GM18861 (cell line): ENCODE data around the gene ERP44.
"Not testable (repeated sequence)": the region's sequence is repeated elsewhere in the genome, so short reads cannot be mapped to it uniquely, and the experiment has no call there.

Experiments
- ATAC-seq: cut with Tn5 transposase; IDR thresholded peaks from one replicate; pipeline ENCODE4 v1.9.1; 2021; ENCODE audit not compliant: unreplicated experiment

Gene ERP44

DNA sequence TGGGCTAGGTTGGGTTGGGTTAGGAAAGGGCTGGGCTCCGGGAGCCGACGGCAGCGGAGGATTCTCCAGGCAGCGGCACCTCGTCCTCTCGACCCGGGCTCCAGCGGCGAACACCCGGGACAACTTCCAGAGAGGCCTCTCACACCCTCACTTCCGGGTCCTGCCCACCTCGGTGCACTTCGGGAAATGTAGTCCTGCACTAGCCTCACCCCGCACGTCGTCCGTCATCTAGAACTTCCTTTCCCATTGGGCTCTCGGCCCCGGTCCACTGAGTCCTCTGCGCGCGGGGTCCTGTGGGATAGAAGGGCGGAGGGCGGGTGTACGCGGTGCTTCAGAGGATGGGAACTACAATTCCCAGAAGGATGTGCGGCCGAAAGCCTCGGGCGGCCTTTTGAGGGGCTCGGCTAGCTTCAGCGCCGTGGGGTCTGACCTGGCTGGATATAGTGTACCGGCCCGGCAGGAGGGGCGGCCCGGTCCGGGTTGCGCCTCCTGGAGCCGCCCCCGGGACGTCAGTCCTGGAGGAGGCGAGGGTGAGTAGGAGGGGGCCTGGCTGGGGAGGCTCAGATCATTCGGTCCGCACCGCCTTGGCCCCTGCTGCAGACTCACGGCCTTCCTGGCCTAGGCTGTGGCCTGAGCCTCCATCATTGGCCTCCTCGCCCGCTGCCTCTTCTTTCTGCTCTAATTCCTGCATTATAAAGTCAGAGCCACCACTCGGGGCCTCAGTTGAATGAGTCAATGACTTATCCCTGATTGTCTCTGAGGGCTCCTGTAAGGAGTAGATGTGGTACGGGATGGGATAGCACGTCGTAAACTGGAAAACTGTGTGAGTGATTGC lies at the start of gene ERP44, which contains the start of gene INVS:
TSS of gene ERP44 (minus strand) at position 114 of the 835 bp plus-strand sequence. CDS start 160 bp downstream, outside the sequence.
TSS of gene INVS (plus strand) at position 357 of the 835 bp plus-strand sequence. CDS start 5,279 bp downstream, outside the sequence.
- peak; percentile 95 for ATAC-seq

DNA sequence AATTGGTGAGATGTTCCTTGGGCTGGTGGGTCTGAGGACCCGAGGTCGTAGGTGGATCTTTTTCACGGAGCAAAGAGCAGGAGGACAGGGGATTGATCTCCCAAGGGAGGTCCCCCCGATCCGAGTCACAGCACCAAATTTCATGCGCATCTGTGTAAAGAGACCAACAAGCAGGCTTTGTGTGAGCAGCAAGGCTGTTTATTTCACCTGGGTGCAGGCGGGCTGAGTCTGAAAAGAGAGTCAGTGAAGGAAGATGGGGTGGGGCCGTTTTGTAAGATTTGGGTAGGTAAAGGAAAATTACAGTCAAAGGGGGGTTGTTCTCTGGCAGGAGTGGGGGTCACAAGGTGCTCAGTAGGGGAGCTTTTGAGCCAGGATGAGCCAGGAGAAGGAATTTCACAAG lies 47.2 kb upstream of the ERP44 start:
- not testable (repeated sequence) for ATAC-seq

DNA sequence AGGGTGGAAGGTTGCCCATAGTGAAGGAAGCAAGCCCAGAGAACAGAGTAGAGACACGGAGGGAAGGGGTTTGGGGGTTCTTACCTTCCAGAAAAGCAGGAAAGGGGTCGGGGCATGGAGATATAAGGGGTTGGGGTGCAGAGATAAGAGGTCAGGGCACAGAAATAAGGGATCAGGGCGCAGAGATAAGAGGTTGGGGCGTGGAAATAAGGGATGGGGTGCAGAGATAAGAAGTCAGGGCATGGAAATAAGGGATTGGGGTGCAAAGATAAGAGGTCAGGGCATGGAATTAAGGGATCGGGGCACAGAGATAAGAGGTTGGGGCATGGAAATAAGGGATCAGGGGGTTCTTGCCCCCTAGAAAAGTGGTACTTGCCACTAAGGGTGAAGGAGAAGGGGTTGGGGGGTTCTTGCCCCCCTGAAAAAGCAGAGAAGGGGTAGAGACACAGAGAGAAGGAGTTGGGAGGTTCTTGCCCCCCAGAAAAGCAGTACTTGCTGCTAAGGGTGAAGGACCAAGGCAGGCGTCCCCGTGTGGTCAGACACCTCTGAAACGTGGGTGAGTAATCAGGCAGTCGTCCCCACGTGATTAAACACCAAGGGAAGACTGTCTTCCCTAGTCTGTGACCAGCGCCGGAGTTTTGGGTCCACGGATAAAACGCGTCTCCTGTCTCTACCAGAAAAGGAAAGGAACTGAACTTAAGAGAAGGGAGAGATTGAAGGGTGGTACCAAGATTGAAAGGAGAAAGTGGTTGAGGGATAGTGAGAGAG lies 46.6 kb upstream of the ERP44 start:
- not testable (repeated sequence) for ATAC-seq

GRCh38 chr9:100141862-100142261 lies 43.1 kb upstream of the ERP44 start:
- ATAC-seq, result not testable (repeated sequence)

GRCh38 chr9:100140303-100140702 lies 41.5 kb upstream of the ERP44 start:
- ATAC-seq, result not testable (repeated sequence)

- not testable (repeated sequence) for ATAC-seq
Observed at GRCh38 chr9:100136799-100137198, 38.0 kb upstream of the ERP44 start.

- ATAC-seq, result no peak
Observed at GRCh38 chr9:100134731-100135130, 35.9 kb upstream of the ERP44 start.

- ATAC-seq, result no peak
Observed at GRCh38 chr9:100131875-100132430, 33.2 kb upstream of the ERP44 start.

GRCh38 chr9:100131216-100131615 lies 32.4 kb upstream of the ERP44 start:
- ATAC-seq, result no peak

DNA sequence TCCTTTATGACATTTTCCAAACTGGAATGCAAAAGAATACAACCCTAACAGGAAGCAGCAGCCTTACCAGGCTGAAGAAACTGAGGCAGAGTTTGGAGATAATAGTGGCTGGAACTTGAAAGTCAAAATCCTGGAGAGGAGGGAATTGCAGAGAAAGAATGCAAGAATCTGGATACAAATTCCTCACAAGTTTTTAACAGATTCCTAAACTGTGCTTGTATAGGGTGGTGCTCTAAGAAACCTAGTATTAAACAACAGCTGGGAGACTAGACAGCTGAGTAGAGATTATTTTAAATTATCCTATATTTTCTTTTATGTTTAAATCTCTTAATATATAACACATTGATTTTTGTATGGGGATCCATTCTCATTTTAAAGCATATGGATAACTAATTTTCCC lies 31.0 kb upstream of the ERP44 start:
- no peak for ATAC-seq

GRCh38 chr9:100126423-100126822 lies 27.6 kb upstream of the ERP44 start:
- no peak for ATAC-seq

GRCh38 chr9:100125910-100126309 lies 27.1 kb upstream of the ERP44 start:
- ATAC-seq, result no peak

DNA sequence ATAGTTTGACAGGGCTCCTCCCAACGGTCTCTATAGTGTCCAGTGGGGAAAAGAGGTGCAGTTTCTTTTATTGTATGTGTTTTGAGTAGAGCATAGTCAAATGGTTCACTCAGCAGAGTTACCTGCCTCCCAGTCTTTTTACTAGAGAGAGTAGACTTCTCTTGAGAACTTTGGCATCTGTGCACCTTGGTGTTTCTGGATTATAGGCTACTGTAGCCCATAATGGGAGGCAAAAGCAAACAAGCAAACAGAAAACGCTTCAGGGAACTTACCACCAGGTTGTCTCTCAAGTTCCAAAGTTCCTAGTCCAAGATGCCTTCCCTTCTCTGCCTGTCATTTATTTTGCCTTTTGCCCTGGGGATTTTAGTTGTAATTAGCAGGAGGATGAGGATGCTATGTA lies 26.4 kb upstream of the ERP44 start:
- ATAC-seq, result no peak

DNA sequence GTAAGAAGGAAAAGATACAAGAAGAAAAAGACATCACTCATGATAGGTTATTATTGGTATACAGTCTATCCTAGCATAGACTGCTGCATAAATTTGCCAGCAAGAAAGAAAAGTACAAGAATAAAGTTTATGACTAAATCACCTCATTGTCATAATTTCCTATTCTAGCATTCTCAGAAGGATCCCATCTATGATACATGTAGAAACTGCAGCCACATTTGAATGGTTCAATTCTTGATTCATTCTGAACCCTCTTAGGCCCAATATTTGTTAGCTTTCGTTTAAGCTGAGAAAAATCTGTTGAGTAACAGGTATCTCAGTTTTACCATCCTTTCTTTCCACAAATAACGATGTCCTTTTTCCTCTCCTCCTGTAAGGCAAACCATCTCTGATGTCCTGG lies 21.5 kb upstream of the ERP44 start:
- ATAC-seq, result no peak

GRCh38 chr9:100117316-100117715 lies 18.5 kb upstream of the ERP44 start:
- no peak for ATAC-seq

DNA sequence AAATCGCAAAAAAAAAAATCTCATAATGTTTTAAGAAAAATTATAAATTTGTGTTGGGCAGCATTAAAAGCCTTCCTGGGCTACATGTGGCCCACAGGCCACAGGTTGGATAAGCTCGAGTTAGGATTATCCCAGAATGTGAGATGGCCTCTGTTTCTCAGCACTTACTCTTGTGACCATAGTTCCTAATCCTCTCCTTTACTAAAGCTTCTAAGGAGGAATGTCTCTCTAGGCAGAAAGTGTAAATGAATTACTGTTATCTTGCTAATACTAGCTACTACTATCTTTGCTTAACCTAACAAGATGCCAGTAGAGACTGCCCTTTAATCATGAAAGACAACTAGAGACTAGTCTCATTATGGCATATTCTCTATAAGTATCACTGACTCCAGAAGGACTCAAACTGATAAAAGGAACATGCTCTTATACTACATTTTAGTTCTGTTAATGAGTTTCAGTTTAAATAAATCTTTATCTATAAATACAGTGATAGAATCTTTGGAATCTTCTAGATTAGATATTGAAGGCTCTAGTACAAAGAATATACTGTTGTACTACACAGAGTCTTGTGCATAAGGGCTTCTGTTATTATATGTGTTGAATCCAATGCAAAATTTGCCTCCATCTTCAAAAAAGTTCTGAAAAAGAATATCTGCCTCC lies 14.0 kb upstream of the ERP44 start:
- no peak for ATAC-seq

GRCh38 chr9:100111235-100111634 lies 12.4 kb upstream of the ERP44 start:
- ATAC-seq, result no peak

- no peak for ATAC-seq
Observed at GRCh38 chr9:100108559-100108958, 9.8 kb upstream of the ERP44 start.

DNA sequence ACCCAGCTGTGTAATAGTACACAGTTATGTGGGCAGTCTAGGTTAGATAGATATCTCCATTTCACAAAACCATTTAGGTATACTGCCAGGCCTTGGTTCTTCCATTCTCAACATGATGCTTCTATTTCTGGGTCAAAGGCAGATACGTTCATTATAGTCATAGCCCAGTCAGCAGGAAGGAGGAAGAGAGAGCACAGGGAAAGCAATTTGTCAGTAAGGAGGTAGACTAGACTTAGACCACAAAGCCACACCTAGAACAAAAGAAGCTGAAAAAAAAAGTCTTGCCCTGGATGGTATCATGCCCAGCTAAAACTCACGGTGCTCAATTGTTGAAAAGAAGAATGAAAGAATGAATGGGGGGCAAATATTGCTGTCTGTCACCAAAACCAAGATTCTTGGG lies 7.8 kb upstream of the ERP44 start:
- ATAC-seq, result no peak

DNA sequence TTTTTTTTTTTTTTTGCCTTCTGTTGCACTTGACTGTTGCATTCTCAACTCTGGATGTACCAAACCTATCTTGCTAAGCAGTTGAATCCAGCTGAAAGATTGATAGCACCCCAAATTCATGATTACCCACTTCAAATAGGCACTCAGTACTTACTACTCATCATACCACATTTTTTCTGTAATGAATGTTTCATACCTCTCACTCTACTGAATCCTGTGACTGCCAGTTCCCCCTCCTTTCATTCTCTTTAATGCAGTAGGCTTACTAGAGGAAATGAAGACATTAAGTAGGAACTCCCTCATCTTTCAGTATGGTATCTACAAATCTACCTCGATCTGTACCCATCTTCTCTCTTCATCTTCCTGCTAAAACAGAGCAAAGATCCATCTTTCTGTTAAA lies 7.1 kb upstream of the ERP44 start:
- ATAC-seq, result no peak

DNA sequence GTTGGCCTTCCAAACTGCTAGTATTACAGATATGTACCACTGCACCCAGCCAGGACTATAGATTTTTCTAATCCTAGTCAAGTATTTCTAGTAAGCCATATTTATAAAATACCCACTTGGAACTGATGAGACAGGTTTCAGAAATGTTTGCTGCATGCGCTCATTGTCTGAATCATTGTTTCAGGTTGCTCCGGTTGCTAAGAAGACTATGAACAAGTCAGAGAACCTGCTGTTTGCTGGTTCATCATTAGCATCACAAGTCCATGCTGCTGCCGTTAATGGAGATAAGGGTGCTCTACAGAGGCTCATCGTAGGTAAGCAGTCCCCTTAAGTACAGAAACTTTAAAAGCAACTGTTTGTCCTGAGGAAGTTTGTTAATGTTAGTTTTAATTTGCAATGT lies 5.5 kb upstream of the ERP44 start:
- ATAC-seq, result no peak
